COLO668 (cell line): ENCODE data around the gene ACAN.

ENCODE experiments used
- DNase-seq: peaks from one replicate; lab custom pipeline; 2025; ENCODE audit not compliant: unreplicated experiment; lab: John Stamatoyannopoulos, UW

The ACAN gene

DNA sequence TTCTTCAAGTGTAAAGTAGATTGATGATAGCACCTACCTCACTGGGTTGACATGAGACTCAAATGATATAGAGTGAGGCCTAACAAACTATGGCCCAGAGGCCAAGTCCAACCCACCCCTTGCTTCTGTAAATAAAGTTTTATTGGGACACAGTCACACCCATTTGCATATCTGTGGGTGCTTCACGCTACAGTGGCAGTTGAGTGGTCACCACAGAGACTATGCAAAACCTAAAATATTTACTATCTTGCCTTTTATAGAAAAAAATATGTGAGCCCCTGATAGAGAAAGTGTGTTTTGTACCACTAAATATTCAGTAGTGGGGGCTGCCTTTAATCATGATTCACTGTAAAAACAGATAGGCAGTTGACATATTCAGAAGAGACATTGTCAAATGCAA, 38.0 kb downstream of the ACAN start:
- no peak for DNase-seq

DNA sequence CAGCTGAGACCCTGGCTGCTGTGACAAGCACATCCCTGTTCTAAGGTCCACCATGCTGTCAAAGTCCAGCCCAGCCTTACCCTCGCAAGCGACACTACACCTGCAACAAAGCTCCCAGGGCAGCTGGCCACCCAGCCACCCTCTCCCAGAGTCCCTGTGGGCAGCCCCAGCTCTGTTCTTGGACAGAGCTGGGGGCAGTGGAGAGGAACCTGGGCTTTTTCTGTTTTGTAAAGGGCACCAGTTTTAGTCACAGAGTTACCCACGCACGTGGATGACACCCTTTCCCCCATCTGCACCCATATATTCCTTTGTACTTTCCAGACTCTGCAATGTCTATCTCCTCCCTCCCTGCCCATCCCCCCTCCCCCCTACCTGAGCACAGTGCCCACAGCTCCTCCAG, 38.9 kb downstream of the ACAN start:
- no peak for DNase-seq

- no peak for DNase-seq
Observed at GRCh38 chr15:88843334-88843733, 40.1 kb downstream of the ACAN start.

GRCh38 chr15:88844749-88845386, 41.6 kb downstream of the ACAN start:
- DNase-seq: no peak

DNA sequence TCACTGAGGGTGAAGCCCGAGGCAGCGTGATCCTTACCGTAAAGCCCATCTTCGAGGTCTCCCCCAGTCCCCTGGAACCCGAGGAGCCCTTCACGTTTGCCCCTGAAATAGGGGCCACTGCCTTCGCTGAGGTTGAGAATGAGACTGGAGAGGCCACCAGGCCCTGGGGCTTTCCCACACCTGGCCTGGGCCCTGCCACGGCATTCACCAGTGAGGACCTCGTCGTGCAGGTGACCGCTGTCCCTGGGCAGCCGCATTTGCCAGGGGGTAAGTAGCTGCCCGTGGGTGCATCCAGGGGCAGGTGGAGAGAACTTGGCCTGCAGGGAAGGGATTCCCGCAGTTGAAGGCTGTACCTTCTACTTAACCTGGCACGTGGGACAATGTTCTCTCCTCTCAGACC, 42.4 kb downstream of the ACAN start:
- DNase-seq: no peak

DNA sequence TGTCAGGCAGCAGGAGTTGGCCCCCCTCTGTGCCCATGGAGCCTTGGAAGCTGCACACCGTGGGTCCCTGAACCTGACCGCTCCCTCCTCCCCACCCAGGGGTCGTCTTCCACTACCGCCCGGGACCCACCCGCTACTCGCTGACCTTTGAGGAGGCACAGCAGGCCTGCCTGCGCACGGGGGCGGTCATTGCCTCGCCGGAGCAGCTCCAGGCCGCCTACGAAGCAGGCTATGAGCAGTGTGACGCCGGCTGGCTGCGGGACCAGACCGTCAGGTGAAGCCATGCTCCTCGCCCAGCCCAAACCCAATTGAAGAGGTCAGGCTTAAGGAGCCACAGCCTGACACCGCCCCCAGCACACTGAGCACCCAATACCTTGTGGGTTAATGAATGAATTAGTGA, 43.9 kb downstream of the ACAN start:
- no peak for DNase-seq

- no peak for DNase-seq
Observed at GRCh38 chr15:88848203-88848602, 45.0 kb downstream of the ACAN start.

GRCh38 chr15:88849376-88850072, 46.3 kb downstream of the ACAN start:
- no peak for DNase-seq

GRCh38 chr15:88852476-88852875, 49.2 kb downstream of the ACAN start:
- DNase-seq: no peak

DNA sequence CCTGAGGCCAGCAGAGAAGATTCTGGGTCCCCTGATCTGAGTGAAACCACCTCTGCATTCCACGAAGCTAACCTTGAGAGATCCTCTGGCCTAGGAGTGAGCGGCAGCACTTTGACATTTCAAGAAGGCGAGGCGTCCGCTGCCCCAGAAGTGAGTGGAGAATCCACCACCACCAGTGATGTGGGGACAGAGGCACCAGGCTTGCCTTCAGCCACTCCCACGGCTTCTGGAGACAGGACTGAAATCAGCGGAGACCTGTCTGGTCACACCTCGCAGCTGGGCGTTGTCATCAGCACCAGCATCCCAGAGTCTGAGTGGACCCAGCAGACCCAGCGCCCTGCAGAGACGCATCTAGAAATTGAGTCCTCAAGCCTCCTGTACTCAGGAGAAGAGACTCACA, 55.7 kb downstream of the ACAN start:
- no peak for DNase-seq

DNA sequence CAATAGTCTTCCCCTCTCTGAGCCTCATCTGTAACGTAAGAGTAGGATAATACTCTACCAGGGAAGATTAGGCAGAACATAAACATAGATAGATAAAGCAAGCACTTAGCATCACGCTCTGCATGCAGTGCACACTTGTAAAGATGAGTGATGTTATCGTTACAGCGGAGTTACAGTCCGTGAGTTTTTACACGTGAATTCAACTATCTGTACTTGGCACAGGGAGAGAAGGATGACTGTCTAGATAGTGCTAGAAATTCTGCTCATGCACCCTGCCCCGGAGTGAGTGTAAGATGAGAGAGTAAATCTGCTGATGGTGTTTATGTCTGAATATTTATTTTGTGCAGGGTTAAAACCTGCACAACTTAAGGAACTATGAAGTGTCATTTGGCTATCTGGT, 56.3 kb downstream of the ACAN start:
- no peak for DNase-seq

DNA sequence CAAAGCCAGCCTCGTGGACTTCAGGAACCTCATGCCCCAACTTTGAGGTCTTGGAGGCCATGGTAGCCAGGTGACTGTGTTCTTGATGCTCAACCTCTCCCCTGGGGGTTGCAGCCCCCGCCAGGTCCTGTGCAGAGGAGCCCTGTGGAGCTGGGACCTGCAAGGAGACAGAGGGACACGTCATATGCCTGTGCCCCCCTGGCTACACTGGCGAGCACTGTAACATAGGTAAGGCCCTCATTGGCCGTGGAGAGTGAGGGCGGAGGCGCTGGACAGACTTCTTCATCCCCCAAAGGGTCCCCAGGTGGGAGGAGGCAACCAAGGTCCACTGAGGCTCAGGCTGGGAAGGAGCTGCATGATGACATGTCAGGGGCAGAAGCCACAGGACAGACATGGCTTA, 57.0 kb downstream of the ACAN start:
- DNase-seq: no peak

GRCh38 chr15:88863412-88863811, 60.2 kb downstream of the ACAN start:
- no peak for DNase-seq

- DNase-seq: no peak
Observed at GRCh38 chr15:88864861-88865497, 61.7 kb downstream of the ACAN start.

DNA sequence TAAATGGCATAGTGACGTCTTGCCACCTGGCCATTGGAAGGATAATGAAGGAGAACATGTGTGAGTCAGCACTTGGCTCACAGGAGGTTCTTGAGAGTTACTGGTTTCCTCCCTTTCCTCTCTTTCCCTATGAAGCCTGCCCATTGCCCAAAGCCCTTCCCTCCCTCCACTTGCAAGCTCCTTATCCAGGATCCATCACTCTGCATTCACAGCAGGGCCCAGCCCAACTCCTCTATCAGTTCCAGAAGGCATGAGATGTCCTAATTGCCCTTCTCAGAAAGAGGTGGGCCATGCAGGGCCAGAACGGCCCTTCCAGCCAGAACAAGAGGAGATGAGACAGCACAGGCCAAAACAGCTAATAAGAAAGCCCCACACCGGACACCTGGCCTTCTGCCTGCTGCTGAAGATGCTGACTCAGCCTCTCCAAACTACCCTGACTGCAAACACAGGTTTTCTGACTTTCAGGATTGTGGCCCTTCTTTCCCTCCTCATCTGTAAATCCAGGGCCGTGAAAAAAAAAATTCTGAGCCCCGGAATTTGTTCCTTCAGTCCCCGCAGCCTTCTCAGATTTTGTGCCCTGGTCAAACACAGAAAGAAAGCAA, 62.4 kb downstream of the ACAN start:
- no peak for DNase-seq

GRCh38 chr15:88866295-88866881, 63.2 kb downstream of the ACAN start:
- DNase-seq: no peak

GRCh38 chr15:88871313-88871712, 68.1 kb downstream of the ACAN start:
- DNase-seq: no peak

DNA sequence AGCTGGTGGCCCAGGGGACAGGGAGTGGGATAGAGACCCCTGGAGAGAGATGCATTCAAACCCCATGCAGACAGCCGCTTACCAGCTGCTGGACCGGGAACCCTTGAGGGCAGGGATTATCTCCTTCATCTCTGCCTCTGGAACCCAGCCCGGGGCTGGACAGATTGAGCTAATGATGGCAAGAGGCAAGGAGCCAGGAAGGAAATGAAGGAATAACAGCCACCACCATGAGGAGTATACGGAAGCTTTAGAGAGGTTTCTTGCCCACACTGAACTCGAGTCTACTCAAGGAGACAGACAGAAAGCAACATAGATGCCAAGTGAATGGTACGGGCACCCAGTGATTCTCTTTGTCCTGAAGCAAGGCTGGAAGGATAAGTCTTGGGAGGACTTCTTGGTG, 68.9 kb downstream of the ACAN start:
- no peak for DNase-seq

GRCh38 chr15:88872706-88873105, 69.5 kb downstream of the ACAN start:
- DNase-seq: no peak

DNA sequence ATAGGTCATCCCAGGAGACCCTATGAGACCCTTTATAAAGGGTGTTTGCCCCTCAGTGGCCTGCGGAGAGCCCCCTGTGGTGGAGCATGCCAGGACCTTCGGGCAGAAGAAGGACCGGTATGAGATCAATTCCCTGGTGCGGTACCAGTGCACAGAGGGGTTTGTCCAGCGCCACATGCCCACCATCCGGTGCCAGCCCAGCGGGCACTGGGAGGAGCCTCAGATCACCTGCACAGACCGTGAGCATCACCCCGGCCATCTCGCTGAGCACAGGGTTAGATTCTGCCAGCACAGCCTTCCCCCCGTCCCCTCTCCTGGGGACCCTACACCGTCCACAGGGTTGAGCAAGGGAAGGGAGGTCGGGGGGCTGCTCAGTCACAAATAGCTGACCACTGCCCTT, 70.5 kb downstream of the ACAN start:
- no peak for DNase-seq

- no peak for DNase-seq
Observed at GRCh38 chr15:88874275-88874674, 71.0 kb downstream of the ACAN start.

DNA sequence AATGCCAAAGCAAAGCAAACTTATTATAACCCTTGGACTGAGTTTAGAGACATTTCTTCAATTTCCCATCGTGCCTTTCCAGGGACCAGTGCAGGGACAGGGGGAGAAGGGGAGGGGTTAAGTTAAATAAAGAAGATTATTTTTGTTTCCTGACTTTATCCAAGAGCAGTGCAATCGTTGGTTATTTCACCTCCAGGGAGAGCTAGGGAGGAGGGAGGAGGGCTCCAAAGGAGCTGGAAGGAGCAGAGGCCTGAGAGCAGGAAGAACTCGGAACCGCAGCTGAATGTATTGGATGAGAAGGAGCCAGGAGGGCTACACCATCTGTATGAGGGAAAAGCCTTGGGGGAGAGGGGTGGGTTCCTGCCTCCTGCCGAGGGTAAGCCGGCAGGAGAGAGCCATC, 71.4 kb downstream of the ACAN start:
- DNase-seq: no peak
